Measurements from ENCODE around the gene CAV3. TPM values are rescaled to one million over a fixed set of nuclear protein-coding genes. Genes with fewer than 3 reads are reported as not detected.

CAV3 gene
- total and polyA plus RNA-seq, 10 of the 15 experiments (the other 5 are each of a cell fraction or from before 2014, with no cell fraction given): not detected

DNA sequence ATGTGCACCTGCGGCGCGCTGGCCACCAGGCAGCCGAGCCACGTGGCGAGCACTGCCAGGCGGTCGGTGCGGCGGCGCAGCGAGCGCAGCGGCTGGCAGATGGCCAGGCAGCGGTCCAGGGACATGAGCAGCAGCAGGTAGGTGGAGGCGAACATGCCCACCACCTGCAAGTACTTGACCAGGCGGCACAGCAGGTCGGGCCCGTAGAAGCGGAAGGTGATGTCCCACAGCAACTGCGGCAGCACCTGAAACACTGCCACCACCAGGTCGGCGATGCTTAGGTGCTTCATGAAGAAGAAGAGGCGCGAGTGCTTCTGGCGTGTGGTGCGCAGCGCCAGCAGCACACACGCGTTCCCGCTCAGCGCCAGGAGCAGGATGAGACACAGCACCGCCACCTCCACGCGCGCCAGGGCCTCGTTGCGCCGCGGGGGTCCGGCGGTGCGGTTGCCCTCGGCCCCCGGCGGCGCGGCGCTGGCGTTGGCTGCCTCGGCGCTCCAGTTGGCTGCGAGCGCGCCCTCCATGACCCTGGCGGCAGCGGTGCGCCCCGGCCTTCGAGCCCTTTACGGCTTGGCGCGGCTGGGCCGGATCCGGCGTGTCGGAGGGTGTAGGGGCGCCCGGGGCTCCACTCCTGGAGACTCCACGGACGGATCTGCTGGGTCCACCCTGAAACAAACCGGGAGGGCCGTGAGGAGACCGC is 34.2 kb downstream of the CAV3 start (continued):
- TF ChIP-seq RELB (IDR thresholded peaks at IDR 0.05; ENCODE audit: low read depth): no peak
- TF ChIP-seq POLR2AphosphoS2 (IDR thresholded peaks at IDR 0.05; ENCODE audit: low read depth, low read length): no peak
- no peak for TF ChIP-seq NFYB (IDR thresholded peaks at IDR 0.05; ENCODE audit: insufficient read depth, low read depth, low read length)
- TF ChIP-seq ZBTB11 (CRISPR knock-in tag; IDR thresholded peaks at IDR 0.05): no peak
- TF ChIP-seq TCF3 (IDR thresholded peaks at IDR 0.05; ENCODE audit: borderline replicate concordance, insufficient read depth, low read depth, low read length): no peak
- no peak for TF ChIP-seq ELK1 (IDR thresholded peaks at IDR 0.05; ENCODE audit: low read depth, low read length)
- TF ChIP-seq ZZZ3 (IDR thresholded peaks at IDR 0.05; ENCODE audit: control insufficient read depth, insufficient read length, low read depth): no peak
- no peak for TF ChIP-seq SPI1 (IDR thresholded peaks at IDR 0.05; ENCODE audit: borderline replicate concordance, insufficient read depth, low read depth, low read length)
- no peak for TF ChIP-seq HCFC1 (IDR thresholded peaks at IDR 0.05; ENCODE audit: low read length)
- no peak for TF ChIP-seq ATF7 (IDR thresholded peaks at IDR 0.05; ENCODE audit: low read depth)
- TF ChIP-seq SRF (IDR thresholded peaks at IDR 0.05; ENCODE audit: low read depth in 2 of 2, low read length in 2 of 2): no peak
- no peak for TF ChIP-seq EZH2 (IDR thresholded peaks at IDR 0.05; ENCODE audit: borderline replicate concordance, control insufficient read depth, low read depth, low read length)
- no peak for TF ChIP-seq IRF3 (IDR thresholded peaks at IDR 0.05)
- no peak for TF ChIP-seq WRNIP1 (IDR thresholded peaks at IDR 0.05; ENCODE audit: borderline replicate concordance, low read depth, low read length)
